CD14-positive monocyte (primary cell): Measurements from ENCODE around the gene BIRC5. TPM values are rescaled to one million over a fixed set of nuclear protein-coding genes. Genes with fewer than 3 reads are reported as not detected.

ENCODE experiments used
- DNase-seq, 3 donors: peaks; one replicate each; pipeline ENCODE4 v3.0.0-alpha.2; 2011 to 2022
- H2AFZ ChIP-seq: 2 replicates; pipeline ENCODE4 v1.6.0; 2012; ENCODE audit warnings: mild to moderate bottlenecking, low read depth, low read length, inconsistent platforms; ENCODE audit not compliant: insufficient read depth, poor library complexity, severe bottlenecking
- H3K27ac ChIP-seq, 2 donors: 1 replicate in 1 of 2; 2 replicates in 1 of 2; pipeline ENCODE4 v1.5.1; 2012 to 2013; ENCODE audit warnings: low read length in 2 of 2, control low read depth in 1 of 2, inconsistent platforms in 1 of 2, low read depth in 1 of 2, mild to moderate bottlenecking in 1 of 2
- H3K27me3 ChIP-seq, 2 donors: one replicate each; pipeline versions ENCODE4 v1.6.0 to v1.6.1; 2011 to 2013; ENCODE audit warnings: low read length in 2 of 2; ENCODE audit not compliant: control insufficient read depth in 2 of 2, insufficient read depth in 2 of 2
- H3K36me3 ChIP-seq, 2 donors: replicated peaks in 1 of 2; 1 replicate in 1 of 2; 2 replicates in 1 of 2; pipeline versions ENCODE4 v1.5.1 to v1.6.1; 2012 to 2013; ENCODE audit warnings: low read length in 2 of 2, control low read depth in 1 of 2, inconsistent platforms in 1 of 2, mild to moderate bottlenecking in 1 of 2; ENCODE audit not compliant: insufficient read depth in 2 of 2, control insufficient read depth in 1 of 2
- H3K4me1 ChIP-seq, 2 donors: 1 replicate in 1 of 2; 2 replicates in 1 of 2; pipeline versions ENCODE4 v1.5.1 to v1.6.1; 2012 to 2013; ENCODE audit warnings: low read length in 2 of 2, control low read depth in 1 of 2, inconsistent platforms in 1 of 2, mild to moderate bottlenecking in 1 of 2, moderate library complexity in 1 of 2; ENCODE audit not compliant: insufficient read depth in 2 of 2, control insufficient read depth in 1 of 2
- H3K4me2 ChIP-seq: replicated peaks from 2 replicates; pipeline ENCODE3; 2012; ENCODE audit warnings: low read length, moderate library complexity, mild to moderate bottlenecking; ENCODE audit not compliant: poor library complexity, severe bottlenecking; ENCODE audit errors: extremely low read depth
- H3K4me3 ChIP-seq, 3 experiments: fragments of 200-600 bp in 1 of 3; sonication (generic) in 1 of 3; replicated peaks in 1 of 3; 1 replicate in 2 of 3; 2 replicates in 1 of 3; pipeline ENCODE4 v1.5.1; 2011 to 2013; ENCODE audit warnings: low read length in 3 of 3, mild to moderate bottlenecking in 3 of 3, control low read depth in 2 of 3, low read depth in 2 of 3, inconsistent platforms in 1 of 3, moderate library complexity in 1 of 3
- H3K79me2 ChIP-seq: 2 replicates; pipeline ENCODE4 v1.6.0; 2012; ENCODE audit warnings: mild to moderate bottlenecking, control low read depth, inconsistent platforms, low read length, moderate library complexity; ENCODE audit not compliant: insufficient read depth
- H3K9ac ChIP-seq: 2 replicates; pipeline ENCODE4 v1.6.0; 2017; ENCODE audit warnings: low read length, mild to moderate bottlenecking; ENCODE audit not compliant: insufficient read depth, poor library complexity, severe bottlenecking
- H3K9me3 ChIP-seq, 2 donors: replicated peaks in 1 of 2; 1 replicate in 1 of 2; 2 replicates in 1 of 2; pipeline versions ENCODE4 v1.5.1 to v1.6.1; 2012 to 2013; ENCODE audit warnings: low read length in 2 of 2, control low read depth in 1 of 2; ENCODE audit not compliant: control insufficient read depth in 1 of 2, insufficient read depth in 1 of 2
- H4K20me1 ChIP-seq: 2 replicates; pipeline ENCODE4 v1.6.0; 2012; ENCODE audit warnings: mild to moderate bottlenecking, low read length, control low read depth, moderate library complexity; ENCODE audit not compliant: insufficient read depth
- H3K27ac Mint-ChIP-seq, 7 donors: one replicate each; pipeline ENCODE4 v1.8.0; 2020; ENCODE audit warnings: mild to moderate bottlenecking in 7 of 7, mixed read lengths in 7 of 7, moderate library complexity in 6 of 7, inconsistent platforms in 2 of 7
- H3K27me3 Mint-ChIP-seq, 3 donors: one replicate each; pipeline ENCODE4 v1.8.0; 2021 to 2022; ENCODE audit warnings: low read depth in 3 of 3, mild to moderate bottlenecking in 3 of 3, mixed read lengths in 3 of 3, moderate library complexity in 3 of 3, inconsistent platforms in 1 of 3
- H3K36me3 Mint-ChIP-seq, 2 donors: one replicate each; pipeline ENCODE4 v1.8.0; 2020; ENCODE audit warnings: mixed read lengths in 2 of 2, inconsistent platforms in 1 of 2, mild to moderate bottlenecking in 1 of 2
- H3K4me1 Mint-ChIP-seq: one replicate; pipeline ENCODE4 v1.8.0; 2020; ENCODE audit warnings: mild to moderate bottlenecking, mixed read lengths
- H3K4me3 Mint-ChIP-seq, 2 donors: one replicate each; pipeline ENCODE4 v1.8.0; 2020; ENCODE audit warnings: mild to moderate bottlenecking in 2 of 2, mixed read lengths in 2 of 2, moderate library complexity in 1 of 2
- H3K9me3 Mint-ChIP-seq, 7 donors: one replicate each; pipeline ENCODE4 v1.8.0; 2020 to 2022; ENCODE audit warnings: mixed read lengths in 7 of 7, mild to moderate bottlenecking in 6 of 7, moderate library complexity in 6 of 7, inconsistent platforms in 2 of 7
- CTCF ChIP-seq: fragments of 200-600 bp; IDR thresholded peaks from one replicate; pipeline ENCODE4 v1.8.0; 2022; ENCODE audit warnings: antibody characterized with exemption, mild to moderate bottlenecking
- WGBS: methylation state at CpG from one replicate; pipeline ENCODE4 v1.1.5; 2013; ENCODE audit warnings: missing lambda C conversion rate; ENCODE audit not compliant: insufficient coverage; 5-methylcytosine and 5-hydroxymethylcytosine counted together
- intact Hi-C, 2 donors: fragments of 100-400 bp; cut with micrococcal nuclease; formaldehyde crosslinking; loops; one replicate each; pipeline versions ENCODE4 v1.15.0 to v1.15.1; 2023
- polyA plus RNA-seq, 3 donors: library from polyadenylated mRNA; depleted of rRNA in 1 of 3; unstranded in 2 of 3; stranded (reverse) in 1 of 3; fragments of 300-500 nt in 2 of 3; fragments of >200 nt in 1 of 3; fragmentation: Illumina TruSeq in 2 of 3; gene quantifications; 1 replicate in 2 of 3; 2 replicates in 1 of 3; pipeline ENCODE4 v1.2.3, GENCODE V29; 2012 to 2021

The BIRC5 gene
- polyA plus RNA-seq, 3 donors: 0.20 TPM; not detected in 2

GRCh38 chr17:78183916-78184315 lies 30.1 kb upstream of the BIRC5 start:
- H2AFZ ChIP-seq: no peak overlapping the region
- no peaks in the 10 kb centered on the region for H3K9me3 ChIP-seq

GRCh38 chr17:78184351-78184750 lies 29.7 kb upstream of the BIRC5 start:
- Histone ChIP-seq H3K9me3 (no peaks in the 10 kb centered on the region), H3K27me3 (no peaks in the 10 kb centered on the region), H3K9ac (no peak overlapping the region), H3K79me2 (peaks cover 57% of the 10 kb centered on the region), H3K4me1 (peaks cover 33 to 49% of the 10 kb centered on the region in 2 donors), H3K36me3 (peaks cover 0 to 4% of the 10 kb centered on the region in 2 donors), H3K27ac (no peak overlapping the region), H3K4me2 (no peak overlapping the region), H4K20me1 (no peaks in the 10 kb centered on the region), H2AFZ (no peak overlapping the region), H3K4me3 (no peak overlapping the region)
- Mint-ChIP-seq H3K9me3 (no peaks in the 10 kb centered on the region), H3K27me3 (peaks cover 0 to 2% (median 0%) of the 10 kb centered on the region in 3 donors), H3K27ac (peak overlapping the region in 1 of 7 donors; percentile 10), H3K4me1 (peaks cover 42% of the 10 kb centered on the region), H3K36me3 (peaks cover 12 to 40% of the 10 kb centered on the region in 2 donors), H3K4me3 (no peak overlapping the region)
- TF ChIP-seq CTCF: no peak
- intact Hi-C loops: no loop called here
- 94% methylated on average over 9 of the region's 10 CpGs for WGBS
- DNase-seq: no peak

More at GRCh38 chr17:78183916-78184315, 30.1 kb upstream of the BIRC5 start:
- Histone ChIP-seq H3K79me2 (peaks cover 57% of the 10 kb centered on the region), H4K20me1 (no peaks in the 10 kb centered on the region), H3K4me3 (no peak overlapping the region), H3K4me2 (no peak overlapping the region), H3K4me1 (peaks cover 33 to 49% of the 10 kb centered on the region in 2 donors), H3K27ac (no peak overlapping the region), H3K27me3 (no peaks in the 10 kb centered on the region), H3K9ac (no peak overlapping the region), H3K36me3 (peaks cover 0 to 4% of the 10 kb centered on the region in 2 donors)
- DNase-seq: no peak
- H3K36me3 Mint-ChIP-seq: peaks cover 15 to 42% of the 10 kb centered on the region in 2 donors
- TF ChIP-seq CTCF: no peak
- H3K4me3 Mint-ChIP-seq: no peak overlapping the region
- no peaks in the 10 kb centered on the region for H3K9me3 Mint-ChIP-seq
- peaks cover 42% of the 10 kb centered on the region for H3K4me1 Mint-ChIP-seq
- peaks cover 0 to 2% (median 0%) of the 10 kb centered on the region in 3 donors for H3K27me3 Mint-ChIP-seq
- 100% methylated on average over 6 of the region's 12 CpGs for WGBS
- intact Hi-C loops: no loop called here
- H3K27ac Mint-ChIP-seq: no peak overlapping the region
